GM12878 (cell line): ENCODE measurements around the gene LARP4B. TPM values are rescaled to one million over a fixed set of nuclear protein-coding genes. Genes with fewer than 3 reads are reported as not detected.

Experiments
- ATAC-seq: fragments of 200-7000 bp; cut with Tn5 transposase; 3 replicates; pipeline ENCODE4 v1.9.1; 2020; ENCODE audit warnings: mild to moderate bottlenecking, moderate library complexity
- BruUV-seq: library from RNA; stranded (reverse); fragments of 400-500 nt; replicated peaks from 2 replicates; lab custom pipeline; 2021; lab: Mats Ljungman, UMichigan
- CTCF ChIA-PET: fragments of 300-600 bp; sonication (Branson Sonifier 250); formaldehyde crosslinking; extraction: SDS; loops from one replicate; lab custom pipeline; 2021; ENCODE audit warnings: inconsistent platforms; lab: Yijun Ruan, JAX
- POLR2A ChIA-PET: fragments of 350-600 bp; formaldehyde crosslinking; extraction: SDS; loops from one replicate; lab custom pipeline; 2021; ENCODE audit warnings: inconsistent platforms; lab: Charles Lee
- RAD21 ChIA-PET: fragments of 300-600 bp; sonication (Branson Sonifier 250); formaldehyde crosslinking; loops from one replicate; lab custom pipeline; 2023; ENCODE audit warnings: antibody characterized with exemption; ENCODE audit not compliant: unreplicated experiment; lab: Charles Lee
- SMC1A ChIA-PET: fragments of 300-600 bp; sonication (Branson Sonifier 250); formaldehyde crosslinking; loops from one replicate; lab custom pipeline; 2023; ENCODE audit not compliant: unreplicated experiment, uncharacterized antibody; lab: Charles Lee
- DNase-seq: peaks from one replicate; pipeline ENCODE4 v3.0.0-alpha.2; 2011; ENCODE audit warnings: low read depth, low spot score
- FAIRE-seq: peaks from 3 replicates; lab custom pipeline; 2011; peaks lifted over from hg19 to GRCh38; lab: Jason Lieb, UNC
- H2AFZ ChIP-seq: 2 replicates; pipeline ENCODE4 v1.6.0; 2011; ENCODE audit warnings: low read depth, low read length, control low read depth; ENCODE audit not compliant: control insufficient read depth
- H3K27ac ChIP-seq: 2 replicates; pipeline ENCODE4 v1.5.1; 2011; ENCODE audit warnings: control low read depth; ENCODE audit not compliant: control insufficient read depth, insufficient read depth
- H3K27me3 ChIP-seq, 2 experiments: replicated peaks in 1 of 2; 2 replicates each; pipeline versions ENCODE4 v1.6.0 to v1.6.1; 2011; ENCODE audit warnings: low read length in 1 of 2; ENCODE audit not compliant: control insufficient read depth in 2 of 2, insufficient read depth in 2 of 2
- H3K36me3 ChIP-seq, 2 experiments: 2 replicates each; pipeline ENCODE4 v1.5.1; 2011; ENCODE audit warnings: low read length in 1 of 2; ENCODE audit not compliant: control insufficient read depth in 2 of 2, insufficient read depth in 2 of 2
- H3K4me1 ChIP-seq: 2 replicates; pipeline ENCODE4 v1.6.1; 2011; ENCODE audit warnings: mild to moderate bottlenecking, low read length, moderate library complexity, mixed read lengths; ENCODE audit not compliant: control insufficient read depth, insufficient read depth
- H3K4me2 ChIP-seq: 2 replicates; pipeline ENCODE4 v1.6.0; 2011; ENCODE audit warnings: control low read depth; ENCODE audit not compliant: control insufficient read depth, insufficient read depth
- H3K4me3 ChIP-seq: fragments of 200-600 bp; sonication (generic); 2 replicates; pipeline ENCODE4 v1.5.1; 2016
- H3K79me2 ChIP-seq: 2 replicates; pipeline ENCODE4 v1.6.0; 2011; ENCODE audit warnings: low read length; ENCODE audit not compliant: control insufficient read depth, insufficient read depth
- H3K9ac ChIP-seq: 2 replicates; pipeline ENCODE4 v1.8.0; 2011; ENCODE audit warnings: low read length, control low read depth, mixed read lengths; ENCODE audit not compliant: control insufficient read depth, insufficient read depth
- H3K9me3 ChIP-seq: replicated peaks from 3 replicates; pipeline ENCODE4 v1.5.1; 2011; ENCODE audit warnings: mild to moderate bottlenecking, low read length; ENCODE audit not compliant: control insufficient read depth, insufficient read depth
- H4K20me1 ChIP-seq: 2 replicates; pipeline ENCODE4 v1.6.0; 2011; ENCODE audit not compliant: control insufficient read depth, insufficient read depth
- BACH1 ChIP-seq: fragments of 450-650 bp; IDR thresholded peaks from 2 replicates; pipeline ENCODE4 v1.6.1; 2017; ENCODE audit warnings: mild to moderate bottlenecking, borderline replicate concordance
- EGR1 ChIP-seq, 2 experiments: IDR thresholded peaks; 1 replicate in 1 of 2; 2 replicates in 1 of 2; pipeline ENCODE4 v1.6.1; 2011 to 2012; ENCODE audit warnings: low read depth in 2 of 2, low read length in 2 of 2, borderline replicate concordance in 1 of 2, mild to moderate bottlenecking in 1 of 2, moderate library complexity in 1 of 2
- ETV6 ChIP-seq, 2 experiments: fragments of 450-650 bp in 1 of 2; IDR thresholded peaks in 1 of 2; conservative IDR thresholded peaks in 1 of 2; 2 replicates each; pipeline ENCODE4 v1.6.1; 2014; ENCODE audit warnings: antibody characterized with exemption in 1 of 2, borderline replicate concordance in 1 of 2, low read depth in 1 of 2, mild to moderate bottlenecking in 1 of 2, moderate library complexity in 1 of 2
- IKZF2 ChIP-seq, 2 experiments: fragments of 450-650 bp; IDR thresholded peaks; 2 replicates each; pipeline ENCODE4 v1.6.1; 2017; ENCODE audit warnings: mild to moderate bottlenecking in 2 of 2, moderate library complexity in 2 of 2
- KAT2A ChIP-seq: conservative IDR thresholded peaks from 2 replicates; pipeline ENCODE4 v1.6.1; 2011; ENCODE audit warnings: low read depth, low read length; ENCODE audit not compliant: control insufficient read depth
- KDM1A ChIP-seq: fragments of 200-600 bp; sonication (generic); IDR thresholded peaks from 2 replicates; pipeline ENCODE4 v1.6.1; 2016; ENCODE audit warnings: borderline replicate concordance
- MEF2B ChIP-seq: fragments of 450-650 bp; IDR thresholded peaks from 2 replicates; pipeline ENCODE4 v1.6.1; 2018; ENCODE audit warnings: mild to moderate bottlenecking, moderate library complexity; ENCODE audit not compliant: partially characterized antibody, poor library complexity, severe bottlenecking
- NR2C2 ChIP-seq: IDR thresholded peaks from 2 replicates; pipeline ENCODE4 v1.6.1; 2011; ENCODE audit warnings: borderline replicate concordance, low read depth; ENCODE audit not compliant: control insufficient read depth, insufficient read length
- PAX8 ChIP-seq: fragments of 450-650 bp; IDR thresholded peaks from 2 replicates; pipeline ENCODE4 v1.6.1; 2017; ENCODE audit warnings: mild to moderate bottlenecking, moderate library complexity
- SP1 ChIP-seq: IDR thresholded peaks from one replicate; pipeline ENCODE4 v1.6.1; 2011; ENCODE audit warnings: low read depth, low read length
- TARDBP ChIP-seq: IDR thresholded peaks from 2 replicates; pipeline ENCODE4 v1.6.1; 2016; ENCODE audit warnings: borderline replicate concordance
- USF1 ChIP-seq: IDR thresholded peaks from 2 replicates; pipeline ENCODE4 v1.6.1; 2011; ENCODE audit warnings: borderline replicate concordance, low read depth, mild to moderate bottlenecking, moderate library complexity, mixed read lengths, low read length; ENCODE audit not compliant: insufficient read depth; ENCODE audit errors: extremely low read length
- ZNF217 ChIP-seq: fragments of 450-650 bp; IDR thresholded peaks from 2 replicates; pipeline ENCODE4 v1.6.1; 2017; ENCODE audit warnings: antibody characterized with exemption, mild to moderate bottlenecking
- WGBS: methylation state at CpG from one replicate; pipeline ENCODE4 v1.1.6; 2016; ENCODE audit warnings: low lambda C conversion rate; ENCODE audit not compliant: insufficient replicate concordance, insufficient coverage; ENCODE audit errors: missing lambda C conversion rate; 5-methylcytosine and 5-hydroxymethylcytosine counted together
- in situ Hi-C: fragments of 300-500 bp; cut with MboI; formaldehyde crosslinking; loops from 9 replicates; pipeline ENCODE4 v1.14.3; 2018; ENCODE audit warnings: mixed read lengths
- intact Hi-C: fragments of 100-400 bp; cut with micrococcal nuclease; formaldehyde crosslinking; loops from one replicate; pipeline ENCODE4 v1.14.2; 2022; ENCODE audit not compliant: unreplicated experiment
- polyA plus RNA-seq, 11 experiments: library from polyadenylated mRNA; depleted of rRNA in 4 of 11; unstranded in 6 of 11; stranded (reverse) in 5 of 11; fragments of >200 nt; fragmentation: Nextera tagmentation in 4 of 11; fragmentation: Illumina TruSeq in 1 of 11; extraction: Ambion mirVana in 4 of 11; extraction: Trizol in 1 of 11; gene quantifications; 1 replicate in 1 of 11; 2 replicates in 10 of 11; pipeline versions ENCODE4 v1.2.1 to v1.2.3, GENCODE V29; 2011 to 2016; ENCODE audit warnings: inconsistent platforms in 2 of 11, missing spikeins in 2 of 11, low read depth in 1 of 11
- total RNA-seq, 4 experiments: library from RNA; depleted of rRNA in 3 of 4; stranded (reverse); fragments of >200 nt in 3 of 4; fragmentation: Illumina TruSeq in 1 of 4; extraction: Trizol in 1 of 4; gene quantifications; 2 replicates each; pipeline versions ENCODE4 v1.2.1 to v1.2.3, GENCODE V29; 2013 to 2021
- TF ChIP-seq, protein P1 (sequence below): fragments of 450-650 bp; formaldehyde crosslinking; IDR thresholded peaks from 2 replicates; pipeline ENCODE4 v1.4.0; 2020; ENCODE audit warnings: mild to moderate bottlenecking, moderate library complexity

The LARP4B gene
- total and polyA plus RNA-seq, 10 of the 15 experiments (the other 5 are each of a cell fraction or from before 2014, with no cell fraction given), result 10.5 to 119 (median 39.4) TPM

- POLR2A ChIA-PET, result no interaction called here
- in situ Hi-C loops, result no loop called here
- no peaks in the 10 kb centered on the region for H3K27me3 ChIP-seq
- CTCF ChIA-PET, result no interaction called here
- no peaks in the 10 kb centered on the region for H3K79me2 ChIP-seq
- intact Hi-C loops, result no loop called here
- H3K4me3 ChIP-seq, result no peak overlapping the region
- DNase-seq (no peak), ATAC-seq (no peak), FAIRE-seq (no peak)
- TF ChIP-seq IKZF2 (IDR thresholded peaks at IDR 0.05) (no peak), TARDBP (no peak), EGR1 (IDR thresholded peaks at IDR 0.05; ENCODE audit: borderline replicate concordance in 1 of 2, low read depth in 2 of 2, low read length in 2 of 2) (no peak), ZNF217 (no peak), SP1 (no peak), KAT2A (no peak), BACH1 (no peak), ETV6 (conservative IDR thresholded peaks at IDR 0.05 in 1 of 2, IDR thresholded peaks at IDR 0.05 in 1 of 2; ENCODE audit: borderline replicate concordance in 1 of 2, low read depth in 1 of 2) (no peak), MEF2B (no peak), NR2C2 (no peak), USF1 (no peak), PAX8 (no peak), KDM1A (no peak)
- TF ChIP-seq, protein P1, sequence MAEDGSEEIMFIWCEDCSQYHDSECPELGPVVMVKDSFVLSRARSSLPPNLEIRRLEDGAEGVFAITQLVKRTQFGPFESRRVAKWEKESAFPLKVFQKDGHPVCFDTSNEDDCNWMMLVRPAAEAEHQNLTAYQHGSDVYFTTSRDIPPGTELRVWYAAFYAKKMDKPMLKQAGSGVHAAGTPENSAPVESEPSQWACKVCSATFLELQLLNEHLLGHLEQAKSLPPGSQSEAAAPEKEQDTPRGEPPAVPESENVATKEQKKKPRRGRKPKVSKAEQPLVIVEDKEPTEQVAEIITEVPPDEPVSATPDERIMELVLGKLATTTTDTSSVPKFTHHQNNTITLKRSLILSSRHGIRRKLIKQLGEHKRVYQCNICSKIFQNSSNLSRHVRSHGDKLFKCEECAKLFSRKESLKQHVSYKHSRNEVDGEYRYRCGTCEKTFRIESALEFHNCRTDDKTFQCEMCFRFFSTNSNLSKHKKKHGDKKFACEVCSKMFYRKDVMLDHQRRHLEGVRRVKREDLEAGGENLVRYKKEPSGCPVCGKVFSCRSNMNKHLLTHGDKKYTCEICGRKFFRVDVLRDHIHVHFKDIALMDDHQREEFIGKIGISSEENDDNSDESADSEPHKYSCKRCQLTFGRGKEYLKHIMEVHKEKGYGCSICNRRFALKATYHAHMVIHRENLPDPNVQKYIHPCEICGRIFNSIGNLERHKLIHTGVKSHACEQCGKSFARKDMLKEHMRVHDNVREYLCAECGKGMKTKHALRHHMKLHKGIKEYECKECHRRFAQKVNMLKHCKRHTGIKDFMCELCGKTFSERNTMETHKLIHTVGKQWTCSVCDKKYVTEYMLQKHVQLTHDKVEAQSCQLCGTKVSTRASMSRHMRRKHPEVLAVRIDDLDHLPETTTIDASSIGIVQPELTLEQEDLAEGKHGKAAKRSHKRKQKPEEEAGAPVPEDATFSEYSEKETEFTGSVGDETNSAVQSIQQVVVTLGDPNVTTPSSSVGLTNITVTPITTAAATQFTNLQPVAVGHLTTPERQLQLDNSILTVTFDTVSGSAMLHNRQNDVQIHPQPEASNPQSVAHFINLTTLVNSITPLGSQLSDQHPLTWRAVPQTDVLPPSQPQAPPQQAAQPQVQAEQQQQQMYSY (CRISPR knock-in tag), result no peak
- H3K4me1 ChIP-seq, result peaks cover 10% of the 10 kb centered on the region
- no peaks in the 10 kb centered on the region for H3K9me3 ChIP-seq
- no peaks in the 10 kb centered on the region for H4K20me1 ChIP-seq
- no peak overlapping the region for H3K9ac ChIP-seq
- BruUV-seq, result no TSS peak
- peaks cover 35 to 58% of the 10 kb centered on the region in 2 experiments for H3K36me3 ChIP-seq
- H3K27ac ChIP-seq, result no peak overlapping the region
- no peak overlapping the region for H3K4me2 ChIP-seq
- RAD21 ChIA-PET, result no interaction called here
- SMC1A ChIA-PET, result no interaction called here
- no peak overlapping the region for H2AFZ ChIP-seq
- WGBS, result 95% methylated on average over 6 of the region's 6 CpGs
Observed at GRCh38 chr10:816091-816477, 115.4 kb downstream of the LARP4B start.
